Pancreas (tissue), 10 donors: ENCODE data around the gene MGAM2. TPM values are rescaled to one million over a fixed set of nuclear protein-coding genes. Genes with fewer than 3 reads are reported as not detected.

ENCODE experiments used
- ATAC-seq, 4 donors: fragments of 200-7000 bp; cut with Tn5 transposase; one replicate each; pipeline versions ENCODE4 v1.8.0 to v1.9.1; 2020; ENCODE audit warnings: mild to moderate bottlenecking in 4 of 4, moderate library complexity in 4 of 4
- DNase-seq, 6 donors: peaks; one replicate each; pipeline ENCODE4 v3.0.0-alpha.2; 2020
- FAIRE-seq: peaks from 2 replicates; lab custom pipeline; 2012; peaks lifted over from hg19 to GRCh38; lab: Jason Lieb, UNC
- H3K27ac ChIP-seq, 4 donors: fragments of 200-600 bp; sonication (generic); 1 replicate in 3 of 4; 2 replicates in 1 of 4; pipeline versions ENCODE4 v1.5.0 to v1.8.0; 2020
- H3K27me3 ChIP-seq, 4 donors: fragments of 200-600 bp; one replicate each; pipeline ENCODE4 v1.8.0; 2021
- H3K36me3 ChIP-seq, 3 donors: fragments of 200-600 bp; sonication (generic) in 1 of 3; one replicate each; pipeline versions ENCODE4 v1.5.0 to v1.8.0; 2020 to 2021
- H3K4me1 ChIP-seq, 3 donors: fragments of 200-600 bp; one replicate each; pipeline ENCODE4 v1.8.0; 2021
- H3K4me3 ChIP-seq, 4 donors: fragments of 200-600 bp; sonication (generic) in 2 of 4; one replicate each; pipeline versions ENCODE4 v1.5.0 to v1.8.0; 2020 to 2021
- H3K9me3 ChIP-seq, 4 donors: fragments of 200-600 bp; one replicate each; pipeline ENCODE4 v1.8.0; 2021
- WGBS, 2 donors: extraction: QIAGEN DNeasy Blood & Tissue Kit; methylation state at CpG; one replicate each; pipeline ENCODE4 v1.1.7; 2013; 5-methylcytosine and 5-hydroxymethylcytosine counted together
- intact Hi-C, 3 donors: fragments of 100-400 bp; cut with DNase I; formaldehyde crosslinking; loops; one replicate each; pipeline versions ENCODE4 v1.11.1 to v1.14.2; 2022
- polyA plus RNA-seq, 2 donors: library from polyadenylated mRNA; stranded (reverse); fragments of 200-250 nt; gene quantifications; one replicate each; pipeline ENCODE4 v1.2.3, GENCODE V29; 2013
- total RNA-seq, 6 donors: library from RNA; stranded (reverse); fragmentation: NEBNext Ultra II Directional in 4 of 6; extraction: Animal tissue kit (Norgen Biotek cat#: 25700) in 4 of 6; gene quantifications; one replicate each; pipeline versions ENCODE4 v1.2.1 to v1.2.4, GENCODE V29; 2021 to 2023
- TF ChIP-seq, protein P1 (sequence below), 4 donors: fragments of 200-600 bp; sonication (generic) in 3 of 4; IDR thresholded peaks; one replicate each; pipeline versions ENCODE4 v1.5.0 to v1.8.0; 2021; ENCODE audit warnings: antibody characterized with exemption in 4 of 4
- donor health status: healthy with polysubstance abuse.
- donor health status: DM: no; HTN: no; CAD: no; lungs with moderate emphysema.
- donor health status: DM: no; HTN: no; CAD: no.
- donor health status: control.
- donor health status: control.
- donor health status: Bipolar disorder and iron deficiency.
- donor health status: DM: yes; HTN: yes; CAD: no.
- donor health status: DM: no; HTN: no; CAD: no.
- donor health status: DM: no; HTN: no; CAD: no.
- donor health status: DM: yes; HTN: yes; CAD: no.

MGAM2 gene
- total and polyA plus RNA-seq, 8 donors: 1.3 to 28.3 (median 9.5) TPM

DNA sequence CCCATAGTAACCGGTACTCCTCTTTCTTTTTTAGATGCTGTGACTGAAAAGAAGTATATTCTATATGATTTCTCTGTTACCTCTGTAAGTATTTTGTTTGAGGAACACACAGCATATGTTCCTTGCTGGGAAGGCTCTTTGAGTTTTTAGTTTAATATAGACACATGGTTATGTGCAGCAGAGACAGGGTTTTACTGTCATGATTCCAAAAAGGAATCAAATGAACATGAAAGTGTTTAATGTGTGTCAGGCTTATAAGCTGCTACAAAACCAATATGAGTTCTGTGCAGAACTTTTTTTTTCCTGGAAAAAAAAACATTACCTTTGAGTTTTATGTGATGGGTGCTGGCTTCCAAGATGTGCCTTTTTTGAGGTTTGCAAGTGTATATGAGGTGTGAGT lies 50.4 kb downstream of the MGAM2 start:
- no peaks in the 10 kb centered on the region for H3K4me1 ChIP-seq
- WGBS, 2 donors: 90 to 93% methylated on average over 1 of the region's 1 CpG
- peaks cover 0 to 15% (median 0%) of the 10 kb centered on the region in 3 donors for H3K36me3 ChIP-seq
- no peaks in the 10 kb centered on the region for H3K9me3 ChIP-seq
- no peak overlapping the region for H3K4me3 ChIP-seq
- H3K27me3 ChIP-seq: no peaks in the 10 kb centered on the region
- no peak for DNase-seq
- TF ChIP-seq, protein P1, sequence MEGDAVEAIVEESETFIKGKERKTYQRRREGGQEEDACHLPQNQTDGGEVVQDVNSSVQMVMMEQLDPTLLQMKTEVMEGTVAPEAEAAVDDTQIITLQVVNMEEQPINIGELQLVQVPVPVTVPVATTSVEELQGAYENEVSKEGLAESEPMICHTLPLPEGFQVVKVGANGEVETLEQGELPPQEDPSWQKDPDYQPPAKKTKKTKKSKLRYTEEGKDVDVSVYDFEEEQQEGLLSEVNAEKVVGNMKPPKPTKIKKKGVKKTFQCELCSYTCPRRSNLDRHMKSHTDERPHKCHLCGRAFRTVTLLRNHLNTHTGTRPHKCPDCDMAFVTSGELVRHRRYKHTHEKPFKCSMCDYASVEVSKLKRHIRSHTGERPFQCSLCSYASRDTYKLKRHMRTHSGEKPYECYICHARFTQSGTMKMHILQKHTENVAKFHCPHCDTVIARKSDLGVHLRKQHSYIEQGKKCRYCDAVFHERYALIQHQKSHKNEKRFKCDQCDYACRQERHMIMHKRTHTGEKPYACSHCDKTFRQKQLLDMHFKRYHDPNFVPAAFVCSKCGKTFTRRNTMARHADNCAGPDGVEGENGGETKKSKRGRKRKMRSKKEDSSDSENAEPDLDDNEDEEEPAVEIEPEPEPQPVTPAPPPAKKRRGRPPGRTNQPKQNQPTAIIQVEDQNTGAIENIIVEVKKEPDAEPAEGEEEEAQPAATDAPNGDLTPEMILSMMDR (IDR thresholded peaks at IDR 0.05): no peak
- FAIRE-seq: no peak
- no peak for ATAC-seq
- no peak overlapping the region for H3K27ac ChIP-seq
- intact Hi-C loops: no loop called here

DNA sequence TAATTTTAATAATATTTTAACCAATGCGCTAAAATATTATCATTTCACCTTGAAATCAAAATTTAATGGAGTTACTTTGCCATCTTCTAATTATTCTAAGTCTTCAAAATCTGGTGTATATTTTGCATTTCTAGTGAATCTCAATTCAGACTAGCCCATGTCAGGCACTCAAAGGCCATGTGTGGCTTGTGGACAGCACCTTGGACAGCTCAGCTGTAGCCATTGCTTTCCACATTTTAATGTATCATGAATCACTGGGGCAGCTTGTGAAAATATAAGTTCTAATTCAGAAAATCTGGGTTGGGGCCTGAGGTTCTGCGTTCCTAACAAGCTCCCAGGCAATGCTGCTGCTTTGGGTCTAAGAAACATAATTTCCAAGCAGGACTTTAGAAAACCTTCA lies 57.2 kb downstream of the MGAM2 start:
- H3K4me3 ChIP-seq: no peak overlapping the region
- FAIRE-seq: no peak
- H3K9me3 ChIP-seq: no peaks in the 10 kb centered on the region
- ATAC-seq: peak in 1 of 4 donors; percentile 40
- H3K36me3 ChIP-seq: peaks cover 0 to 11% (median 5%) of the 10 kb centered on the region in 3 donors
- H3K27ac ChIP-seq: no peak overlapping the region
- H3K4me1 ChIP-seq: peaks cover 0 to 8% (median 0%) of the 10 kb centered on the region in 3 donors
- intact Hi-C loops: no loop called here
- H3K27me3 ChIP-seq: no peaks in the 10 kb centered on the region
- DNase-seq: no peak
- TF ChIP-seq, protein P1 (IDR thresholded peaks at IDR 0.05): no peak
- 92 to 100% methylated on average over 2 of the region's 2 CpGs for WGBS, 2 donors

DNA sequence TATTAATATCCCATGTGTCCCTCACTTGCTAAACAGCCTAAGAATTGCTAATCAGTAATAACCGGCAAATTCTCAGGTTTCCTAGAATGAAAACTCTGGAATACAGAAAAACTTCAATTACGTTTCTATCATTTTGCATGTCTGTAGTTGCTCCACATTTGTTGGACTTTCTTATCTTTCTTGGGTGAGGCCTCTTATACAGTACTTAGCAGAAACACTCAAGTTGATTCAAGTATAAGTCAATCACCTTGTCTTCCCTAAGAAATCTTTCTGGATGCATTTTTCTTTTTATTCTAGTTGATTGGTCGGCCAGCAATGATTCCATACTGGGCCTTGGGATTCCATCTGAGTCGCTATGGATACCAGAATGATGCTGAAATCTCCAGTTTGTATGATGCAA lies 61.4 kb downstream of the MGAM2 start:
- WGBS, 2 donors: 91 to 92% methylated on average over 4 of the region's 4 CpGs
- ATAC-seq (no peak), FAIRE-seq (no peak), DNase-seq (no peak)
- TF ChIP-seq, protein P1 (IDR thresholded peaks at IDR 0.05): no peak
- H3K27me3 ChIP-seq: no peaks in the 10 kb centered on the region
- H3K9me3 ChIP-seq: no peaks in the 10 kb centered on the region
- intact Hi-C loops: no loop called here
- H3K4me1 ChIP-seq: peaks cover 0 to 8% (median 0%) of the 10 kb centered on the region in 3 donors
- H3K27ac ChIP-seq: no peak overlapping the region
- H3K36me3 ChIP-seq: peaks cover 0 to 10% (median 5%) of the 10 kb centered on the region in 3 donors
- H3K4me3 ChIP-seq: no peak overlapping the region

DNA sequence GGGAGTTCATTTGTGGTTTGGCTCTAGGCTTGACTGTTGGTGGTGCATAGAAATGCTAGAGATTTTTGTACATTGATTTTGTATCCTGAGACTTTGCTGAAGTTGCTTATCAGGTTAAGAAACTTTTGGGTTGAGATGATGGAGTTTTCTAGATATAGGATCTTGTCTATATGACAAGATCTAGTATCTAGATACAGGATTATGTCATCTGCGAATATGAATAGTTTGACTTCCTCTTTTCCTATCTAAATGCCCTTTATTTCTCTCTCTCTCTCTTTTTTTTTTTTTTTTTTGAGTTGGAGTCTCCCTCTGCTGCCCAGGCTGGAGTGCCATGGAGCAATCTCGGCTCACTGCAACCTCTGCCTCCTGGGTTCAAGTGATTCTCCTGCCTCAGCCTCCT lies 62.9 kb downstream of the MGAM2 start:
- Histone ChIP-seq H3K36me3 (peaks cover 0 to 10% (median 5%) of the 10 kb centered on the region in 3 donors), H3K27me3 (no peaks in the 10 kb centered on the region), H3K9me3 (no peaks in the 10 kb centered on the region), H3K4me1 (peaks cover 0 to 8% (median 0%) of the 10 kb centered on the region in 3 donors), H3K4me3 (no peak overlapping the region), H3K27ac (no peak overlapping the region)
- WGBS, 2 donors: 77 to 85% methylated on average over 2 of the region's 2 CpGs
- intact Hi-C loops: no loop called here
- ATAC-seq (no peak), FAIRE-seq (no peak), DNase-seq (no peak)
- TF ChIP-seq, protein P1 (IDR thresholded peaks at IDR 0.05): no peak

DNA sequence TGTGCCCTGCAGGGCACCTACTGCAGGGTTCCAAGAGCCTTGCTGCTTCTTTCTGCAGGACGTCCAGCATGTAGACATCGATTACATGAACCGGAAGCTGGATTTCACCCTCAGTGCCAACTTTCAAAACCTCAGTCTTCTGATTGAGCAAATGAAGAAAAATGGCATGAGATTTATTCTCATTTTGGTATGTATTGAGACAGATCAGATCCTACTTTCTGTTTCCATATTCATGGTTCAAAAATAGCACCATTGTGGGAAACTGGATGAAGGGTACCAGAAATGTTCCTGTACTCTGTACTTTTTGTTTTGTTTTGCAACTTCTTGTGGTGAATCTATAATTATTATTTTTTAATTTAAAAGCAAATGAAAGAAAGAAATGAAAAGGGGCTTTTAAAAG lies 64.1 kb downstream of the MGAM2 start:
- Histone ChIP-seq H3K4me1 (no peaks in the 10 kb centered on the region), H3K36me3 (peaks cover 0 to 10% (median 5%) of the 10 kb centered on the region in 3 donors), H3K27me3 (no peaks in the 10 kb centered on the region), H3K9me3 (no peaks in the 10 kb centered on the region), H3K27ac (no peak overlapping the region), H3K4me3 (no peak overlapping the region)
- ATAC-seq: no peak
- TF ChIP-seq, protein P1 (IDR thresholded peaks at IDR 0.05): no peak
- DNase-seq: no peak
- intact Hi-C loops: no loop called here
- 89 to 100% methylated on average over 3 of the region's 3 CpGs for WGBS, 2 donors
- FAIRE-seq: no peak
